ENCODE data around the gene PLCL2.

Gene PLCL2

DNA sequence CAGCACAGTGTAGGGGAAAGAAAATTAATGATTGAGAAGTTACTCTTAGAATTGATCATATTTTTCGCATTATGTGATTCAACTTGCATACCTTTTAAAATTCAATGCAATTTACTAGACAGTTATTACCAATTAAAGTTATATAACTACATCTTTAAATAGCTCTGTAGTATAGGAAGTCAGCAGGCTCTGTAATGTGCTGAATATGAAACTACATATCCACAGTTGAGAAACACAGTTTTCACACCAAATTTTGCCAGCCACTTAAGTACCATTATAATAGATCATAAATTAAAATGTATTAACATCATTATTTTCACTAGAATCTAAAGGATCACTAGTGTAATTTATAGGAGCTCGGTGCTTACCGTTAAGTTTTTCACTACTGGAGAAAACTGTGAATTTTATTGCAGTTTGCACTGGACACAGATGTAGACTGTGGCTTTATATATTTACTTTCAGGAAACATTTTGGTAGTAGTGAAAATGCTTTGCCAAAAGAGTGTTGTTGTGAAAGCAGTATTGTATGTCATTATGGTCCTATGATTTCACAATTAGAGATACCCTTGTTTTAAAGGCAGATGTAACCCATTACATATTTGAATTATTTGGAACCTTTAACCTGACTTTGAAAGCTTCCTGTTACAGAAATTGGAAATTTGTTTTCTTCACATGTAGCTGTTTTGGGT lies 113.6 kb downstream of the PLCL2 start:
- no peak overlapping the region for H3K27ac ChIP-seq
- no peak for DNase-seq (ENCODE audit: low spot score)
- ChIA-PET POLR2A (ENCODE audit: low non-redundant PET) (no interaction called here), CTCF (interaction anchor here (1.2 kb wide), 1 partner anchor 13 kb away, joined by 3 read pairs; no protein-coding TSS in a partner anchor)
- TF ChIP-seq, protein P1, sequence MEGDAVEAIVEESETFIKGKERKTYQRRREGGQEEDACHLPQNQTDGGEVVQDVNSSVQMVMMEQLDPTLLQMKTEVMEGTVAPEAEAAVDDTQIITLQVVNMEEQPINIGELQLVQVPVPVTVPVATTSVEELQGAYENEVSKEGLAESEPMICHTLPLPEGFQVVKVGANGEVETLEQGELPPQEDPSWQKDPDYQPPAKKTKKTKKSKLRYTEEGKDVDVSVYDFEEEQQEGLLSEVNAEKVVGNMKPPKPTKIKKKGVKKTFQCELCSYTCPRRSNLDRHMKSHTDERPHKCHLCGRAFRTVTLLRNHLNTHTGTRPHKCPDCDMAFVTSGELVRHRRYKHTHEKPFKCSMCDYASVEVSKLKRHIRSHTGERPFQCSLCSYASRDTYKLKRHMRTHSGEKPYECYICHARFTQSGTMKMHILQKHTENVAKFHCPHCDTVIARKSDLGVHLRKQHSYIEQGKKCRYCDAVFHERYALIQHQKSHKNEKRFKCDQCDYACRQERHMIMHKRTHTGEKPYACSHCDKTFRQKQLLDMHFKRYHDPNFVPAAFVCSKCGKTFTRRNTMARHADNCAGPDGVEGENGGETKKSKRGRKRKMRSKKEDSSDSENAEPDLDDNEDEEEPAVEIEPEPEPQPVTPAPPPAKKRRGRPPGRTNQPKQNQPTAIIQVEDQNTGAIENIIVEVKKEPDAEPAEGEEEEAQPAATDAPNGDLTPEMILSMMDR (conservative IDR thresholded peaks at IDR 0.05; ENCODE audit: low read depth): no peak

DNA sequence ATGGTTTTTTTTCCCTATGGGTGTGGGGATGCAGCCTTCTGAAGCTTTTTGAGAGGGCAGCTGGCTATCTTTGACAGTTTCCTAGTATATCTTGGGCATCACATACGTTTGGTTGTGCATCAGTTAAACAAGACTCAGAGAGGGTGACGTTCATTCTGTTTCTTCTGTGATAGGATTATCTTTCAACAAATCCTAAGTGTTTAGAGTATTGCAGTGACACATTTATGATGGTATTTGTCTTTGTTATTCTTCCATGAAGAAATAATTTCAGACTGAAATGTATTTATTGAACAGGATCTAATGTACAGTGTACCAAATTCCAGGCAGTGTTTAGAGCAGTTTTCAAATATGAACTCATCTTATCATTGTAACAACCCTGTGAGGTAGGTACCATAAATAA lies 114.4 kb downstream of the PLCL2 start:
- CTCF ChIA-PET: interaction anchor here (1.2 kb wide), 1 partner anchor 13 kb away, joined by 3 read pairs; no protein-coding TSS in a partner anchor
- POLR2A ChIA-PET (ENCODE audit: low non-redundant PET): no interaction called here
- DNase-seq (ENCODE audit: low spot score): no peak
- H3K27ac ChIP-seq: no peak overlapping the region
- TF ChIP-seq, protein P1 (conservative IDR thresholded peaks at IDR 0.05; ENCODE audit: low read depth): no peak

DNA sequence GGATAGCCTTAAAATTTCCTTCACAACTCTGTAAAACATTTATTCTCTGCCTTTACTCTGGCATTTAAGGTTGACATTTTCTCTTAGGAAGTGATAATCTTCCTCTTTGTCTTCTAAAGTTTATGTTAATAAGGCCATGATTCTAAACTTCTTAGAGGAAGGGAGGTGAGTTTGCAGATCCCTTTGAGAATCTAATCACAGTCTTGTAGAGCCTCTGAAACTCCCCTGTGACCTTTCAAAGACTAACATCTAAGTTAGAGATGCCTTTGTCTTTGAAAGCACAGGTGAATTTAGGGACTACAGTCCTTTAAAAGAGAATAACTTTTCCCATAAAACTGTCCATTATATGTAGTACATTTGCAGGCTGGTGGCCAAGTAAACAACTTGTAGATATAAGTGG lies 115.1 kb downstream of the PLCL2 start:
- DNase-seq (ENCODE audit: low spot score): no peak
- TF ChIP-seq, protein P1 (conservative IDR thresholded peaks at IDR 0.05; ENCODE audit: low read depth): no peak
- ChIA-PET POLR2A (ENCODE audit: low non-redundant PET) (no interaction called here), CTCF (no interaction called here)
- no peak overlapping the region for H3K27ac ChIP-seq

DNA sequence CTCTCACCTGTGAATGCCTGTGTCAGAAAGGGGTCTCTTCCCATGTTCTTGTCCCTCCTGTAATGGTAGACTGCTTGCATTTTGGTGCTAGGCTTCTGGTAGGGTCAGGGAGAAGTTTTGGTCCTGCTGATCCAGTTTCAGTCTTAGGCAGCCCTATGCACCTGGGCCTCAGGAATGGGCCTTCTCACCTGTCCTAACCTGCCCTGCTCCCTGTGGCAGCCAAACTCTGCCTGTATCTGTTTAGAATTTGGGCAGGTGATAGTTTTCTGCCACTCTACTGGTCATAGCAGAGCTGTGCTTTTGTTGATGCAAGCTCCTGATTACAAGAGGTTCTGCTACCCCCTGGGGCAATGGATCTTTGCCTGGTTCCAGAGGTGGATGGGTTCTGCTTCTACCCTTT lies 118.7 kb downstream of the PLCL2 start:
- ChIA-PET CTCF (no interaction called here), POLR2A (ENCODE audit: low non-redundant PET) (no interaction called here)
- no peak overlapping the region for H3K27ac ChIP-seq
- TF ChIP-seq, protein P1 (conservative IDR thresholded peaks at IDR 0.05; ENCODE audit: low read depth): no peak
- no peak for DNase-seq (ENCODE audit: low spot score)

DNA sequence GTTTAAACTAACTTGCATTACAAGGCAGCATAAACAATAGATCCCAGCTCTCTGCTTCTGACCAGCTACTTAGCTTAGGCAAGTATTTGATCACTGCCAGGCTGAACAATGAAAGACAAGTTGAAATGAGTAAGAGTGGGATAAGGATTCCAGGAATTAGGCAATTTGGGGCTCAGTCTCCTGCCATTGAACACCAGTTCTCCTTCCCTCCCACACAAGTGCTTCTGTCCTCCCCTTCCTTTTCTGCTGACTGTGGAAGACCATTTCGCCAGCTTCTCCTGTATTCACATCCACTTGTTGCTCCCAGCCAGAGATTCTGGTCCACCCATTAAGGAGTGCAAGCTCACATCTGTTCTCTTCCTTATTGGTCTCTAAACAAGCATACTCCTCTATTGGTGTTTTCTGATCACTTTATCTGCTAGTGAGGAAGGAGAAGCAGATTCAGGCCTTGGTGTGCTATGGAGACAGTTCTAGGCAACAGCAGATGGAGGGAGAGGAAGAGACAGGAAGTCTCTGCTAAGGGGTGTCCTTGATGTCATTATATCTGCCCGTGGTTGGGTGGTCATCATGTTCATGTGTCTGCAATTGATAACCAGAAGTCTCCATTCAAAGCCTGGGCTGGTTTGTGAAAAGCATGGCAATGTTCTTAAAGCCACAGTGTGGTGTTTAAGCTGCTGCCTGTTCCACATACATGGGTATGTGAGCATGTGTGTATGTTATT lies 121.5 kb downstream of the PLCL2 start:
- ChIA-PET POLR2A (ENCODE audit: low non-redundant PET) (no interaction called here), CTCF (no interaction called here)
- DNase-seq (ENCODE audit: low spot score): no peak
- TF ChIP-seq, protein P1 (conservative IDR thresholded peaks at IDR 0.05; ENCODE audit: low read depth): no peak
- H3K27ac ChIP-seq: no peak overlapping the region

DNA sequence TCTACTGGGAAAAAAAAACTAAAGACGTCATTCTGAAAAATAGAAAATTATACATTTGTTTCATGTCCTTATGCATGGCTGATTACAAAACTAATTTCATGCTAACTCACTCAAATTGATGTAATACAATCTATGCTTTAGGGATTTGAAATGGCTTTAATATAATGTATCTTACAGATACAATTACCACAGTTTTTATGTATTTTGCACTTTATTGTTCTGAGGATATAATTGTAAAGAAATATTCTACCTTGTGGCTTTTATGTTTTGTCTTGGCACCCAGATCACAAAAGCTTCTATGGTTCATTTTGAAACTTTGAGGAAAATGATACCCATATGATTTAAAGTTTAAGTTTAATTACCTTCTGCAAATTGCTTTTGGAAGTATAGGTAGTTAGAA lies 122.5 kb downstream of the PLCL2 start:
- TF ChIP-seq, protein P1 (conservative IDR thresholded peaks at IDR 0.05; ENCODE audit: low read depth): no peak
- H3K27ac ChIP-seq: no peak overlapping the region
- ChIA-PET POLR2A (ENCODE audit: low non-redundant PET) (no interaction called here), CTCF (no interaction called here)
- DNase-seq (ENCODE audit: low spot score): no peak

Measured in RWPE1 (cell line).